Stimulated activated CD4-positive, alpha-beta T cell treated with anti-CD3 and anti-CD28 coated beads, TNF-alpha, amount 100 ng/mL, for 24 hours (primary cell): Measurements from ENCODE around the gene PSME2.

Experiments
- DNase-seq, 3 experiments: peaks; one replicate each; pipeline ENCODE4 v3.0.0-alpha.2; 2020; ENCODE audit warnings: low read depth in 3 of 3

PSME2 gene

DNA sequence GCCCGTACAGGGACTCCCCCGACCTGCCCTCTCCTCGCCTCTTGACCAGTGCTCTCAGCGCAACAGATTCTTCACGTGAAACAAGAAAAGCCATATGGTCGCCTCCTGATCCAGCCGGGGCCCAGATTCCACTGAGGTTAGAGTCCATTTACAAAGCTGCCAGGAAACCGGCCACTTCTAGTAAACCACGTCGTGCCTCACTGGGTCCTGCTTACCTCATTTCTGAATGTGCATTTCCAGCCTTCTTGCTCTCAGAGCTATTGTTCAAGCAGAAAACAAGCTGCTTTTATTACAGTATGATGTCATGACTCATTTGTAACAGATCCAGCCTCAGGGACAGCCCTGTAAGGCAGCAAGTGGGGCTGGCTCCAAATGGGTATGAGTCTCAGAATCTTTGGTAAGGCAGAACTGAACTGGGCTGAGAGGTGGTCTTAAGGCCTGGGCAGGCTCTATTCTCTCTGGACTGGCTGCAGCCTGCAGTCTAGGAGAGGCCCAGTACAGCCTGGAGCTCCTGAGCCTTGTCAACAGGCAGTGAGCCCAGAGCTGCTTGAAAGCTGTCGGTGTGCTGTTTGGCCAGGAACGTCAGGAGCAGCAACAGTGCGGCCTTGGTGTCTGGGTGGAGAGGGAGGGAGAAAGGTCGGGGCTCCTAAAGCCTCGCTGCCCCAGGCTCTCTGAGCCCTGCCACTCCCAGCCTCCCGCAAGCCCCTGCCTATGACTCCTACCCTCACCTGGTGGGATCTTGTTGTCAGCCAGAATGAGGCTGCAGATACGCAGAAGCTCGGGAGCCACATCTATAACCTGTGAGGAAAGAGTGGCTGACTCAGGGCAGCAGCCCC, 33.8 kb upstream of the PSME2 start:
- no peak for DNase-seq

DNA sequence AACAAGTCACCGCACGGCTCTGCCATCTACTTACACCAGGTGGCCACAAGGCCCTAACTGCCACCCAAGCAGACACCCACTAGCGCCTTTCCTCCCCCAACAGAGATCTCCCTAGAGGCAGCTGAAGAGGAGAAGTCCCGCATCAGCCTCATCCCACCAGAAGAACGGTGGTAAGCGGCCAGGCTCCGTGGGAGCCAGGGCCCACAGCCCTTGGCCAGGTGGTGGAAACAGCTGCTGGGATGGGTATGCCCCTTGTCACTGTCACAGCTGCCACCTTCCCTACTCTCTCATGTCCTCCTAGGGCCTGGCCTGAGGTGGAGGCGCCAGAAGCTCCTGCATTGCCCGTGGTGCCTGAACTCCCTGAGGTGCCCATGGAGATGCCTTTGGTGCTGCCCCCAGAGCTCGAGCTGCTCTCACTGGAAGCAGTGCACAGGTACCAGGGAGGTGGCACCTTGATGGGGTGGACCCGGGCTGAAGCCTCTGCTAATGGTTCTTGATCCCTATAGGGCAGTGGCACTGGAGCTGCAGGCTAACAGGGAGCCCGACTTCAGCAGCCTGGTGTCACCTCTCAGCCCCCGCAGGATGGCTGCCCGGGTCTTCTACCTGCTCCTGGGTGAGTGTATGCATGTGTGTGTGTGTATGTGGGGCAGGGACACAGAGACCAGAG, 33.0 kb upstream of the PSME2 start:
- DNase-seq = no peak

- no peak for DNase-seq
Observed at GRCh38 chr14:24178399-24179178, 32.2 kb upstream of the PSME2 start.

DNA sequence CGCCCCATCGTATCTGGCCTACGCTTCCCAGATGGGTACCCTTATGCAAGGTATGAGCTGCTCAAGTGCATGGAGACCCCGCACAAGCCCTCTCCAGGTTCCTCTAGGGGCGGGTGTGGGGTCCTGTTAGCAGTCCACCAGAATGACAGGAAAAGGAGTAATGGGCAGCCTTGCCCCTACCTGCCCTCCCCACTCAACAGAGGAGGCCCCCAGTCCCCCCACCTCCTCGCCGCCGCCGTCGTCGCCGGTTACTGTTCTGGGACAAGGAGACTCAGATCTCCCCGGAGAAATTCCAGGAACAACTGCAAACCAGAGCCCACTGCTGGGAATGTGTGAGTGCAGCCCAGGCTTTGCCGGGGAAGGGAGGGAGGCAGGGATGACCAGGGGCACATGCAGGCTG, 31.5 kb upstream of the PSME2 start:
- DNase-seq = no peak

GRCh38 chr14:24177041-24177825, 30.8 kb upstream of the PSME2 start:
- DNase-seq = no peak

GRCh38 chr14:24176599-24176998, 30.2 kb upstream of the PSME2 start:
- DNase-seq = no peak

DNA sequence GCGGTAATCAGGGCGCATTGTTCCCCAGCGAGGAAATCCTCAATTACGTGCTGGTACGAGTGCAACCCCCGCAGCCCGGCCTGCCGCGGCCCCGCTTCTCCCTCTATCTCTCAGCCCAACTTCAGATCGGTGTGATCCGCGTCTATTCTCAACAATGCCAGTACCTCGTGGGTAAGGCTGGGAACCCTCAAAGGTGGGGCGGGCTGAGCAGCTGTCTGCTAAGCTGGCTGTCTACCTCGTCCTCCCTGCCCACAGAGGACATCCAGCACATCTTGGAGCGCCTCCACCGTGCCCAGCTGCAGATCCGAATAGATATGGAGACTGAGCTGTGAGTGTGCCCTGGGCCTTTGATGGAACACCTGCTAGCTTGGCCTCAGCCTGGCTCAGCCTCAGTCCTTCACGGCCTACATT, 26.5 kb upstream of the PSME2 start:
- no peak for DNase-seq

DNA sequence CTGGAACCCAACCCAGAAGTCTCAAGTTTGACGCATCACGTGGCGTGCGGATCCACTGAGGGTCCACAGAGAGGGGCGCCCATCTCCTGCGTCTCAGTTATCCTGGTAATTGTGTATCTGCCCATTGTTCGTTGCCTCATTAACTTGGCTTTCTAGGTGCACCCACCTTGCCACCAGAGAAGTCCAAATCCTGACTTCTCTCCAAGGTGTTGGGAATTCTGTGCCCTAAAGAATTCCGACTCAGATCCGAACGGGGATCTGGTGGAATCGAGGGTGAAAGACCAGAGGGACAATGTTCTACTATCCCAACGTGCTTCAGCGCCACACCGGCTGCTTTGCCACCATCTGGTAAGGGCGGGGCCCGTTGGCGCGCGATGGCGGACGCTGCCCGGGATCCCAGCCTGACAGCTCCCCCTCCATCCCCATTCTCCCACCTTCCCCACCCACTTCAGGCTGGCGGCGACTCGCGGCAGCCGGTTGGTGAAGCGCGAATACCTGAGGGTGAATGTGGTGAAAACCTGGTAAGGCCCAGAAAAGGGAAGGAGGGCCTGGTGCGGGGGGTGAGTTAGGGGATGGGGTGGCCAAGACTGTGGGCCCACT, 26.0 kb upstream of the PSME2 start:
- DNase-seq = no peak

DNA sequence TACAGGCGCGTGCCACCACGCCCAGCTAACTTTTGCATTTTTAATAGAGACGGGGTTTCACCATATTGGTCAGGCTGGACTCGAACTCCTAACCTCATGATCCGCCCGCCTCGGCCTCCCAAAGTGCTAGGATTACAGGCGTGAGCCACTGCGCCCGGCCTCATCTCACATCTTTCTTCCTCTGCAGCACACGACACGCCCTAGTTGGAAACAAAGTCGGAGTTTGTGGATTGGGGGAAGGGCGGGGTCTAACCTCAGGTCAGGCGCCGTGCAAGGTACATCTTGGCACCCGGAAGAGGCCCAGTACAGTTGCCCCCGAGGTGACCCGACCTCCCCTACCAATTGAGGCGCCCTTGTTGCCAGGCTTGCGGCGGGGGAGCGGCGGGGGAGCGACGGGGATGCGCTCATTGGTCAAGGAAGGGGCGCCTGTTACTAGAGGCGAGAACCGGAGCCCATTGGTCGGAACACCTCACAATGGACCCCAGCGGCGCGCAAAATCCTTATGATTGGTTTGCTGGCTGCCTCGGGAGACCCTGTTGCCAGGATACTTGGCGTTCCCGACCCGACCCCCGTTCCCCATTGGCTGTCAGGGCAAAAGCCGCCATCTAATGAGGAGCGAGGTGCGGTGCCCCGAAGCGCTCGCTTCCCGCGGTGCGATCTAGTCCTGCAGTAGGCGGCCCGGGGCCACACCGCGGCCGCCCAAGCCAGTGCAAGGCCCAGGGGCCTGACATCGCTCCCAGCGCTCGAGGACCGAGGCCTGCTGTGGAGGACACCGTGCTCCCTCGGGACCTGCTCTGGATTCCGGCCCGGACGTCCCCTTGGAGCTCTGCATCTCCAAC, 25.2 kb upstream of the PSME2 start, which contains the start of gene REC8:
Gene REC8, plus strand, starts transcription at position 659 of the 839 bp plus-strand sequence. CDS start 473 bp downstream, outside the sequence.
- peak in 2 of 3 experiments; percentile 36 to 70 for DNase-seq

DNA sequence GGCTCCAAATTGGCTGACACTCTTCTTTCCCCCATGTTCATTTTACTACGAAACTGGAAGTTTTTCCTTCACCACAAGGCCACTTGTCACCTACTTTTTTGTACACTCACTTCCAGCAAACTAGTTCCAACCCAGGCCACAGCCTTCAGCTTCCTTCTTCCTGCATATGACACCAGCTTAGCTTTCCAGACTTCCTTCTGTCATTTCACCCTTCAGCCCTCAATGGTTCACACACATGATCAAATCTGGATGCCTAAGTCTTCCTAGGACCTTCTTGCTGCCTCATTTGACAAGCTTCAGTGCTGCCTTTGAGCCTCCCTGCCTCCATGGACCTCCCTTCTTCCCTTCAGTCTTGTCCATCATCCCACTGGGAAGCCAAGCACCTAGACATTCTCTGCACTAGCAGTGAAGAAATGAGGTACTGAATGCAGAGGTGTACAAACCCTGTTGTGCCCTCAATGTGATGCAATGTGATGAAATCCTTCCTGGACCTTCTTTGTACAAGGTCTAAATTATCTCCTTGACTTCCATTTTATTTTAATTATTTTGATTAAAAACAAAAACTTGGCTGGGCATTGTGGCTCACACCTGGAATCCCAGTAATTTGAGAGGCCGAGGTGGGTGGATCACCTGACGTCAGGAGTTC, 21.2 kb upstream of the PSME2 start:
- DNase-seq = no peak

- DNase-seq = no peak
Observed at GRCh38 chr14:24165785-24166184, 19.4 kb upstream of the PSME2 start.

DNA sequence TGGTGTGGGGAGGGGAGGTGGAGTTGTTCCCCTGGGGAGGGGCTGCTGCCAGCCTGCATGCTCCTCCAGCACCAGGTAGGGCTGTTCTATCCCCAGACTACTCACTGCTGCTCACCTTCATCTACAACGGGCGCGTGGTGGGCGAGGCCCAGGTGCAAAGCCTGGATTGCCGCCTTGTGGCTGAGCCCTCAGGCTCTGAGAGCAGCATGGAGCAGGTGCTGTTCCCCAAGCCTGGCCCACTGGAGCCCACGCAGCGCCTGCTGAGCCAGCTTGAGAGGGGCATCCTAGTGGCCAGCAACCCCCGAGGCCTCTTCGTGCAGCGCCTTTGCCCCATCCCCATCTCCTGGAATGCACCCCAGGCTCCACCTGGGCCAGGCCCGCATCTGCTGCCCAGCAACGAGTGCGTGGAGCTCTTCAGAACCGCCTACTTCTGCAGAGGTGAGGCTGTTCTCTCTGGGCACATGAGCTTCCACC, 18.1 kb upstream of the PSME2 start:
- no peak for DNase-seq

DNA sequence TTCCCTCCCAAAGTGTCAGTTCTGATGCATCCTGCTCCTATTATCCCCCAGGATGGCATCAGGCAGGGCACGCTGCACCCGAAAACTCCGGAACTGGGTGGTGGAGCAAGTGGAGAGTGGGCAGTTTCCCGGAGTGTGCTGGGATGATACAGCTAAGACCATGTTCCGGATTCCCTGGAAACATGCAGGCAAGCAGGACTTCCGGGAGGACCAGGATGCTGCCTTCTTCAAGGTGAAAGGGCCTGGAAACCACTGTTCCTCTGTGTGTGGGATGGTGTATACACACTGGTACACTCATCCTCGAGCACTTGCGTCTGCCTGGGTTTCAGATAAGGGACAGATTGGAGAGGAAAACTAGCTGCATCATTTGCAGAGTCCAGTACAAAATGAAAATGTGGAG, 15.7 kb upstream of the PSME2 start:
- DNase-seq = no peak

DNA sequence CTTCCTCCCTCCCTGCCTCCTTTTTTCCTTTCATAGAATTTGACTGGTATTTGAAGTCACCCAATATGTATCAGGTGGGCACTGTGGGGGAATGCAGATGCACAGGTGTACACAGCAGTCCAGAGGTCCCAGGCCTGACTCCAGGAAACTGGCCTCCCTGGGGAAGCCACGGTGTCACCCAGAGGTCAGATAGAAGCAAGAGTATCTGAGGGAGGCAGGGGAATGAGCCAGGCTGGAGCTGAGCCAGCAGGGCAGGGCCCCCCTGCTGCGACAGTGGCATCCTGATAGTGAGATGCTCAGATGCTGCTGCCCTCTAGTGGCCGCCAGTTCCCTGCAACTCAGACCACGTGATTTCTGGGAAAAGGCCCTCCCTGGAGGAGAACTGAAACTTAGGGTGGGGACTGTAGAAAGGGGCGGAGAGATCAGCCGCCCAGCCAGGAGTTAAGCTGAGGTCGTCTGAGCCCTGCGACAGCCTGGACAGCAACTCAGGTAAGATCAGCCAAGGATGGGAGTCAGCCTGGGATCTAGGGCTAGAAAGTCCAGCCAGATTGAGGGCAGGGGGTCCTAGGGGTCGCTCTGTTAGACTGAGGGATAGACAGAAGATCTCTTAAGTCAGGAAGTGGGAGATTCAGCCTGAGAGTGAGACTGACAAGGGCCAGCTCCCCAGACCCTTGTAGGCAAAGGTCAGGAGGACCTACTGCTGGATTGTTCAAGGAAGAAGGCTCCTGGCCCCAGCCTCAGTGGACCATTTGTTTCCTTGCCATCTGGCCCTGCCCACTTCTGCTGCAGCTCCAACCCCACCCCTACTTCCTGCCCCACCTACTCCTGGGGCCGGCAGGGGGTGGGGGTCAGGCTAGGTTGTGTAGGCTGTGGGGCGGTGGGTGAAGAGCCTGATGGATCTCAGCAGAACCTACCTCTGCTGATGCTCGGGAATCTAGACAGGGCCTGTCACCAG, 14.7 kb upstream of the PSME2 start, which contains the start of gene IRF9:
Gene IRF9, plus strand, starts transcription at position 416 of the 955 bp plus-strand sequence. CDS start 880 bp downstream, outside the sequence.
- peak; percentile 97 to 99 (median 98) for DNase-seq

- no peak for DNase-seq
Observed at GRCh38 chr14:24160499-24160849, 14.1 kb upstream of the PSME2 start.

DNA sequence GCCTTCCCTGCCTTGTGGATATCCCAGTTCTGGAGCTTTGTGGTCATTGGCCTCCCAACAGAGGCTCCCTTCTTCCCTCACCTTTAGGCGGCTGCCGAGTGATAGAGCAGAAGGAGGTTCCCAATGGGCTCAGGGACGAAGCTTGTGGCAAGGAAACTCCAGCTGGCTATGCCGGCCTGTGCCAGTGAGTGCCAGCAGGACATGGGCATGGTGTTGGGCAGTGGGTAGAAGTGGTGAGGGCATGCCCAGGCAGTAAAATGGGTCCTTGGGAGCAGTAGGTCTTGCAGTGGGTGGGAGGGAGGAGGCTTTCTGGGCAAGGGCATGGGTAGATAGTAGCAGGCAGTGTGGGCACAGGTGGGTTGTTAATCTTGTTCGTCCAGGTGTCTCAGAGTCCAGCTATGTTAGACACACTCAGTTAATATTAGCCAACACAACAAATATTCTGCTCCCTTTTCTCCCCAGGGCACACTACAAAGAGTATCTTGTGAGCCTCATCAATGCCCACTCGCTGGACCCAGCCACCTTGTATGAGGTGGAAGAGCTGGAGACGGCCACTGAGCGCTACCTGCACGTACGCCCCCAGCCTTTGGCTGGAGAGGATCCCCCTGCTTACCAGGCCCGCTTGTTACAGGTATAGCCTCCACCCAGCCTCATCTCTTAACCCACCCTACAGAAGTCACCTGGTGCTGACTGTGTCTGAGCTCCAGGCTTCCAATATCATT, 13.5 kb upstream of the PSME2 start:
- DNase-seq = no peak

DNA sequence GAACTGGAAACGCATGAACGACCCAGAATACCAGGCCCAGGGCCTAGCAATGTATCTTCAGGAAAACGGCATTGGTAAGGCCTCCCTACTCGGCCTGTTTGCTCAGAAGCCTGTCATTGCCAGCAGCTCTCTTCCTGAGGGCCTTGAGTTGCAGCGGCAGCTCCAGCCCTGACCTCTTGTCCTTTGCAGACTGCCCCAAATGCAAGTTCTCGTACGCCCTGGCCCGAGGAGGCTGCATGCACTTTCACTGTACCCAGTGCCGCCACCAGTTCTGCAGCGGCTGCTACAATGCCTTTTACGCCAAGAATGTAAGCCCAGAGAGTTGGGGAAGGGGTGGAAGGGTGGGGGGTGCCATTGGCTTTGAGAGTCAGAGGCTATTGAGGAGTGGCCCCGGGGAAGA, 10.9 kb upstream of the PSME2 start:
- no peak for DNase-seq

GRCh38 chr14:24156840-24157239, 10.4 kb upstream of the PSME2 start:
- no peak for DNase-seq
